HL-60 (cell line): ENCODE measurements around the gene UBE2J2. TPM values are rescaled to one million over a fixed set of nuclear protein-coding genes. Genes with fewer than 3 reads are reported as not detected.

Experiments
- DNase-seq, 2 experiments: peaks; one replicate each; pipeline ENCODE4 v3.0.0-alpha.2; 2010 to 2020; ENCODE audit warnings: low read depth in 1 of 2, low spot score in 1 of 2
- H3K27ac ChIP-seq: fragments of 250-450 bp; sonication (Bioruptor Pico); replicated peaks from 2 replicates; pipeline ENCODE4 v1.5.1; 2020; ENCODE audit warnings: mild to moderate bottlenecking, moderate library complexity
- H3K27me3 ChIP-seq: fragments of 250-450 bp; sonication (Bioruptor Pico); 2 replicates; pipeline ENCODE4 v1.5.1; 2021; ENCODE audit warnings: mild to moderate bottlenecking, moderate library complexity; ENCODE audit not compliant: insufficient read depth, poor library complexity, severe bottlenecking
- H3K4me3 ChIP-seq: replicated peaks from 2 replicates; pipeline ENCODE4 v1.5.1; 2011; ENCODE audit warnings: mild to moderate bottlenecking, control low read depth, low read length; ENCODE audit not compliant: insufficient read depth
- GABPA ChIP-seq: IDR thresholded peaks from 2 replicates; pipeline ENCODE4 v1.6.1; 2012; ENCODE audit warnings: low read depth
- POLR2AphosphoS5 ChIP-seq: IDR thresholded peaks from 2 replicates; pipeline ENCODE4 v1.6.1; 2012; ENCODE audit warnings: low read depth
- SPI1 ChIP-seq: IDR thresholded peaks from 2 replicates; pipeline ENCODE4 v1.6.1; 2012; ENCODE audit warnings: low read depth, mild to moderate bottlenecking, borderline replicate concordance
- microRNA-seq: library from miRNA; unstranded; fragments of <30 nt; microRNA quantifications from one replicate; pipeline ENCODE4, GENCODE V29; 2018
- TF ChIP-seq, protein P1 (sequence below): IDR thresholded peaks from one replicate; pipeline ENCODE4 v1.5.1; 2011; ENCODE audit warnings: low read length, control low read depth, inconsistent platforms; ENCODE audit not compliant: insufficient read depth
- TF ChIP-seq, protein P2 (sequence below): IDR thresholded peaks from 2 replicates; pipeline ENCODE4 v1.6.1; 2012; ENCODE audit warnings: low read depth; ENCODE audit not compliant: insufficient replicate concordance

UBE2J2 gene

DNA sequence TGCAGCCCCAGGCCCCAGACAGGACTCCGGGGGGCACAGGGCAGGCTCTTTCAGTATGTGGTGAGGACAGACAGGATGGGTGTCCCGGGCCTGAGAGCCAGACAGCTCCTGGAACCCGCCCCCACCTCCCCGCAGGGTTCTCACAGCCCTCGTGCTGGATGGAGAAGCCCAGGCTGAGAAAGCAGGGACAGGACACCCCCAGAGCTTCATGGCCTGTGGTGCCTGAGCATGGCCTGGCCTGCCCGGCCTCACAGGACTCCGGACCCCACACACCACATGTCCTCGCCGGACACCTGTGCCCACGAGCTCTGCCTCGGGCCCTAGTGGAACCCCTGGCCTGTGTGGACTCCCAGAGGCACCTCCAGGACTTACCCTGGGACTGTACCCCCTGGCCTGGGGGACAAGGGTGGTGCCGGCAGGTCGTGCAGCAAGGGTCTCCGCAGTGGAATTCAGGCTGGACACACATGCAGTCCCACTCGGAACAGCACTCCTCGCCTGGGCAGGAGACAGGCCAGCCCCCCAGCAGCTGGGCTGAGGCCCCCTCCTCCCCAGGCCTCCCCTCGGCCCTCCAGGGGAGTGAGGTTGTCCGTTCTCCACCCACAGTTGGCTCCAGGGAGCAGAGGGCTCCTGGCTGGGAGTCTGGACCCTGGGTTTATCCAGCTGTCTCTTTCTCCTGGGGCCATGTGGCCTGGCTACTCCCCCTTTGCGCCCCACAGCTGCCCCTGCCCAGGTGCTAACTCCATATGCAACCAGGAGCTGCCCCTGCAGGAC, 68.5 kb downstream of the UBE2J2 start:
- no peak for DNase-seq
- Histone ChIP-seq H3K27ac (no peak overlapping the region), H3K27me3 (peaks cover 56% of the 10 kb centered on the region), H3K4me3 (no peak overlapping the region)
- TF ChIP-seq SPI1 (no peak), GABPA (no peak), POLR2AphosphoS5 (no peak)
- TF ChIP-seq, protein P1, sequence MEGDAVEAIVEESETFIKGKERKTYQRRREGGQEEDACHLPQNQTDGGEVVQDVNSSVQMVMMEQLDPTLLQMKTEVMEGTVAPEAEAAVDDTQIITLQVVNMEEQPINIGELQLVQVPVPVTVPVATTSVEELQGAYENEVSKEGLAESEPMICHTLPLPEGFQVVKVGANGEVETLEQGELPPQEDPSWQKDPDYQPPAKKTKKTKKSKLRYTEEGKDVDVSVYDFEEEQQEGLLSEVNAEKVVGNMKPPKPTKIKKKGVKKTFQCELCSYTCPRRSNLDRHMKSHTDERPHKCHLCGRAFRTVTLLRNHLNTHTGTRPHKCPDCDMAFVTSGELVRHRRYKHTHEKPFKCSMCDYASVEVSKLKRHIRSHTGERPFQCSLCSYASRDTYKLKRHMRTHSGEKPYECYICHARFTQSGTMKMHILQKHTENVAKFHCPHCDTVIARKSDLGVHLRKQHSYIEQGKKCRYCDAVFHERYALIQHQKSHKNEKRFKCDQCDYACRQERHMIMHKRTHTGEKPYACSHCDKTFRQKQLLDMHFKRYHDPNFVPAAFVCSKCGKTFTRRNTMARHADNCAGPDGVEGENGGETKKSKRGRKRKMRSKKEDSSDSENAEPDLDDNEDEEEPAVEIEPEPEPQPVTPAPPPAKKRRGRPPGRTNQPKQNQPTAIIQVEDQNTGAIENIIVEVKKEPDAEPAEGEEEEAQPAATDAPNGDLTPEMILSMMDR, result no peak

DNA sequence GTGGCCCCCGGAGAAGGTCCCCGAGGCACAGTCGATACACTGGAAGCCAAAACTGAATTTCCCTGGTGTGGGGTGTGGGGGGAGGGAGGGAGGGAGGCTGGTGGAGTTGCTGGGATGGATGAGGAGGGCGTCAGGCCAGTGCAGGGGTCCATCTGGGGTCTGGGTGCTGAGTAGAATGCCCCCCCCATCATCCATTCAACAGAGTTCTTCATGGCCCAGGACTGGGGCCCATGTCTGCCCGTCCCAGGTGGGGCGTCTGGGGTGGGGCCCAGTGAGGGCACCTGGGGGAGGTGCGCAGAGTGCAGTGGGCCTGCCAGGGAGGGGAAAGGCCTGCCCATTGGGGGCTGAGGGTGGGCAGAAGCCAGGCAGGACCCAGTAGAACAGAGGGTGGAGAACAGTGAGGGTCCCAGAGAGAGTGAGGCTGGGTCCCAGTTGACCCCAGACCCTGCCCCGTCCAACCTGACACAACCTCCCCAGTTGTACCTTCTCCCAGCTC, 69.2 kb downstream of the UBE2J2 start:
- H3K4me3 ChIP-seq, result no peak overlapping the region
- TF ChIP-seq GABPA (no peak), POLR2AphosphoS5 (no peak), SPI1 (no peak)
- TF ChIP-seq, protein P2, sequence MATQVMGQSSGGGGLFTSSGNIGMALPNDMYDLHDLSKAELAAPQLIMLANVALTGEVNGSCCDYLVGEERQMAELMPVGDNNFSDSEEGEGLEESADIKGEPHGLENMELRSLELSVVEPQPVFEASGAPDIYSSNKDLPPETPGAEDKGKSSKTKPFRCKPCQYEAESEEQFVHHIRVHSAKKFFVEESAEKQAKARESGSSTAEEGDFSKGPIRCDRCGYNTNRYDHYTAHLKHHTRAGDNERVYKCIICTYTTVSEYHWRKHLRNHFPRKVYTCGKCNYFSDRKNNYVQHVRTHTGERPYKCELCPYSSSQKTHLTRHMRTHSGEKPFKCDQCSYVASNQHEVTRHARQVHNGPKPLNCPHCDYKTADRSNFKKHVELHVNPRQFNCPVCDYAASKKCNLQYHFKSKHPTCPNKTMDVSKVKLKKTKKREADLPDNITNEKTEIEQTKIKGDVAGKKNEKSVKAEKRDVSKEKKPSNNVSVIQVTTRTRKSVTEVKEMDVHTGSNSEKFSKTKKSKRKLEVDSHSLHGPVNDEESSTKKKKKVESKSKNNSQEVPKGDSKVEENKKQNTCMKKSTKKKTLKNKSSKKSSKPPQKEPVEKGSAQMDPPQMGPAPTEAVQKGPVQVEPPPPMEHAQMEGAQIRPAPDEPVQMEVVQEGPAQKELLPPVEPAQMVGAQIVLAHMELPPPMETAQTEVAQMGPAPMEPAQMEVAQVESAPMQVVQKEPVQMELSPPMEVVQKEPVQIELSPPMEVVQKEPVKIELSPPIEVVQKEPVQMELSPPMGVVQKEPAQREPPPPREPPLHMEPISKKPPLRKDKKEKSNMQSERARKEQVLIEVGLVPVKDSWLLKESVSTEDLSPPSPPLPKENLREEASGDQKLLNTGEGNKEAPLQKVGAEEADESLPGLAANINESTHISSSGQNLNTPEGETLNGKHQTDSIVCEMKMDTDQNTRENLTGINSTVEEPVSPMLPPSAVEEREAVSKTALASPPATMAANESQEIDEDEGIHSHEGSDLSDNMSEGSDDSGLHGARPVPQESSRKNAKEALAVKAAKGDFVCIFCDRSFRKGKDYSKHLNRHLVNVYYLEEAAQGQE, result no peak
- TF ChIP-seq, protein P1, result no peak
- H3K27ac ChIP-seq, result no peak overlapping the region
- DNase-seq, result no peak
- peaks cover 62% of the 10 kb centered on the region for H3K27me3 ChIP-seq

Small RNA genes lying within 50 kb of the gene (microRNA-seq; reads per million reads assigned to microRNA genes)
- gene MIR6726, result not detected
- not detected for gene MIR6727
